Measurements from ENCODE around the gene CERS1.

The CERS1 gene

DNA sequence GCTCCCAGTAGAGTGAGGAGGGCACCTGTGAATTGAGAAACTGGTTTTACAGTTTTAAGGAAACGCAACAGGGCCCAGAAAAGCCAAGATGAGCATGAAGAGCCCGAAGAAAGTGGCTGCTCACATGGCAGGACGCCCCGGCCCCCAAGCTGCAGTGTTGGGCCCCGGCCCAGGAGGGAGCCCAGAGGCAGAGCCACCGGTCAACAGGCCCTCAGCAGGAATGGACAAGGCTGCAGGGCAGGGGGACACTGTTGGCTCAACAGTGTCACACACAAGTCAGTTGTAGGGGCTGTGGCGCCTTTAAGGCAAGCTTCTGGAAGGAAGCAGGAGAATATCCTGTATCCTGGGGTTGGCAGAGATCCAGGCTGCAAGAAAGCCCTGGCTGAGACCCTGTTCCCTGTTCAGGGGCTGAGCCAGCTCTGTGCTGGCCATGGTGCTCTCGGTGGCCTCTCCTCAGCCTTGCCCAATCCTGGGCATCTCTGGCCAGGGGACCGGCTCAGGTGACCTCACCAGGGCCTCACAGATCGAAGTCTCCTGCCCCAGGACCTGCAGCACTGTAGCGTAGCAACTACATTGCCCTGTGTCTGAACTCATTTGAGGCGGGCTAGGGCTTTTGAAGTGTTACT is 36.2 kb downstream of the CERS1 start:
- Histone ChIP-seq H3K27me3 (ENCODE audit: low read depth, low read length) (no peaks in the 10 kb centered on the region), H3K9ac (ENCODE audit: low read length) (no peak overlapping the region), H2AFZ (ENCODE audit: low read depth, low read length) (no peak overlapping the region), H3K4me3 (ENCODE audit: low read length) (no peak overlapping the region), H3K4me1 (ENCODE audit: low read length) (peaks cover 19% of the 10 kb centered on the region), H3K27ac (ENCODE audit: low read length) (0 out of 2 replicates have a peak overlapping the region, but pooled peaks have one; percentile 20), H3K4me2 (ENCODE audit: low read length) (no peak overlapping the region), H3K9me3 (ENCODE audit: insufficient read depth, low read length) (no peaks in the 10 kb centered on the region), H4K20me1 (ENCODE audit: insufficient read depth, low read length) (no peaks in the 10 kb centered on the region; the same call in 1 of the 2 replicates), H3K79me2 (ENCODE audit: low read length) (peaks cover 12% of the 10 kb centered on the region; the same call in 1 of the 2 replicates), H3K36me3 (replicated peaks; ENCODE audit: low read depth, low read length) (peaks cover 84% of the 10 kb centered on the region)
- no peak for TF ChIP-seq EZH2phosphoT487 (IDR thresholded peaks at IDR 0.05; ENCODE audit: low read depth)
- TF ChIP-seq, protein P1, sequence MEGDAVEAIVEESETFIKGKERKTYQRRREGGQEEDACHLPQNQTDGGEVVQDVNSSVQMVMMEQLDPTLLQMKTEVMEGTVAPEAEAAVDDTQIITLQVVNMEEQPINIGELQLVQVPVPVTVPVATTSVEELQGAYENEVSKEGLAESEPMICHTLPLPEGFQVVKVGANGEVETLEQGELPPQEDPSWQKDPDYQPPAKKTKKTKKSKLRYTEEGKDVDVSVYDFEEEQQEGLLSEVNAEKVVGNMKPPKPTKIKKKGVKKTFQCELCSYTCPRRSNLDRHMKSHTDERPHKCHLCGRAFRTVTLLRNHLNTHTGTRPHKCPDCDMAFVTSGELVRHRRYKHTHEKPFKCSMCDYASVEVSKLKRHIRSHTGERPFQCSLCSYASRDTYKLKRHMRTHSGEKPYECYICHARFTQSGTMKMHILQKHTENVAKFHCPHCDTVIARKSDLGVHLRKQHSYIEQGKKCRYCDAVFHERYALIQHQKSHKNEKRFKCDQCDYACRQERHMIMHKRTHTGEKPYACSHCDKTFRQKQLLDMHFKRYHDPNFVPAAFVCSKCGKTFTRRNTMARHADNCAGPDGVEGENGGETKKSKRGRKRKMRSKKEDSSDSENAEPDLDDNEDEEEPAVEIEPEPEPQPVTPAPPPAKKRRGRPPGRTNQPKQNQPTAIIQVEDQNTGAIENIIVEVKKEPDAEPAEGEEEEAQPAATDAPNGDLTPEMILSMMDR (IDR thresholded peaks at IDR 0.05; ENCODE audit: low read depth, low read length), result no peak

DNA sequence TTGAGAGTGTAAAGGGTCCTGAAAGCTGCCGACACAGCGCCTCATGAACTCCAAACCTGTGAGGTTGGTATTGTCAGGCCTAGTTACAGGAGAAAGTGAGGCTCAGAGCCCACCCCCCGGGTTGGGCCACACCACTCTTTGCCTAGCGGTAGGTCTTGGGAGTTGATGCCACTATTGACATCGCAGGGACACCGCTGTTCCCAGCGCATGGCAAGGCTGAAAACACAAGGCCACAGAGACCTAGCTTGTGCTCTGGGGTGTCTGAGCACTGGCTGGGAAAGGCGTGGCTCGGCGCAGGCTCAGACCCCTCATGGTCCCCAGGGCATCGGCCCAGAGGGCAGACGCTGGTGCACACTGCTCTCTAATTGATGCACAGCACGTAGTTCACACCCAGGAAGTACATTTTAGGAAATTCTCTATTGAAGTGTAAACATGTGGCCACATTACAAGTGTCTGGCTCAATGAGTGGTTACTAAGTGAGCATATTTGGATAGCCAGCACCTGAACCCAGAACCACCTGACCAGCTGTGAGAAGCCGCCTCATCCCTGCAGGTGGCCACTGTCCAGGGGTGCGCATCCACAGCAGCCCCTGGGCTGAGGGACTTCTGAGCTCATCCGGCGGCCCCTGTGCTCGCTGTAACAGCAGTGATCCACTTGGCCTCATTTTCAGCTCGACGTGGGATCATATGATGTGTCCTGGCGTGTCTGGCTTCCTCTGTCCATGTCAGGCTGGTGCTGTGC is 36.9 kb downstream of the CERS1 start:
- Histone ChIP-seq H3K9ac (ENCODE audit: low read length) (no peak overlapping the region), H3K27me3 (ENCODE audit: low read depth, low read length) (no peaks in the 10 kb centered on the region), H3K9me3 (ENCODE audit: insufficient read depth, low read length) (no peaks in the 10 kb centered on the region), H3K4me1 (ENCODE audit: low read length) (peaks cover 19% of the 10 kb centered on the region), H3K79me2 (ENCODE audit: low read length) (peaks cover 12% of the 10 kb centered on the region; the same call in 1 of the 2 replicates), H3K4me3 (ENCODE audit: low read length) (no peak overlapping the region), H3K4me2 (ENCODE audit: low read length) (no peak overlapping the region), H3K36me3 (replicated peaks; ENCODE audit: low read depth, low read length) (peaks cover 85% of the 10 kb centered on the region), H4K20me1 (ENCODE audit: insufficient read depth, low read length) (peaks cover 1% of the 10 kb centered on the region), H2AFZ (ENCODE audit: low read depth, low read length) (no peak overlapping the region), H3K27ac (ENCODE audit: low read length) (no peak overlapping the region)
- TF ChIP-seq EZH2phosphoT487 (IDR thresholded peaks at IDR 0.05; ENCODE audit: low read depth), result no peak
- TF ChIP-seq, protein P1 (IDR thresholded peaks at IDR 0.05; ENCODE audit: low read depth, low read length), result no peak

DNA sequence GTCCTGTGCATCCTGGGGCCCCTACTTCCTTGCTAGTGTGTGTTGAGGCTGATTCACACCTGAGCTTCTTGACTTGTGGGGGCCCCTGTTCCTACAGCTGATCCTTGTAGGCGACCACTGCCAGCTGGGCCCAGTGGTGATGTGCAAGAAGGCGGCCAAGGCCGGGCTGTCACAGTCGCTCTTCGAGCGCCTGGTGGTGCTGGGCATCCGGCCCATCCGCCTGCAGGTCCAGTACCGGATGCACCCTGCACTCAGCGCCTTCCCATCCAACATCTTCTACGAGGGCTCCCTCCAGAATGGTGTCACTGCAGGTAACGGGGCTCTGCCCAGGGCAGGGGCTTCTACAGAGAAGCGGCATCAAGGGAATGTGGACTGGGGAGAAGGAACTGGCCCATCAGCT is 38.7 kb downstream of the CERS1 start:
- Histone ChIP-seq H3K9ac (ENCODE audit: low read length) (no peak overlapping the region), H3K27ac (ENCODE audit: low read length) (no peak overlapping the region), H3K36me3 (replicated peaks; ENCODE audit: low read depth, low read length) (peaks cover 87% of the 10 kb centered on the region), H3K79me2 (ENCODE audit: low read length) (peaks cover 12% of the 10 kb centered on the region; the same call in 1 of the 2 replicates), H3K4me3 (ENCODE audit: low read length) (no peak overlapping the region), H3K4me1 (ENCODE audit: low read length) (peaks cover 19% of the 10 kb centered on the region), H2AFZ (ENCODE audit: low read depth, low read length) (no peak overlapping the region), H3K4me2 (ENCODE audit: low read length) (no peak overlapping the region), H4K20me1 (ENCODE audit: insufficient read depth, low read length) (peaks cover 9% of the 10 kb centered on the region), H3K9me3 (ENCODE audit: insufficient read depth, low read length) (no peaks in the 10 kb centered on the region), H3K27me3 (ENCODE audit: low read depth, low read length) (no peaks in the 10 kb centered on the region)
- no peak for TF ChIP-seq EZH2phosphoT487 (IDR thresholded peaks at IDR 0.05; ENCODE audit: low read depth)
- TF ChIP-seq, protein P1 (IDR thresholded peaks at IDR 0.05; ENCODE audit: low read depth, low read length), result no peak

DNA sequence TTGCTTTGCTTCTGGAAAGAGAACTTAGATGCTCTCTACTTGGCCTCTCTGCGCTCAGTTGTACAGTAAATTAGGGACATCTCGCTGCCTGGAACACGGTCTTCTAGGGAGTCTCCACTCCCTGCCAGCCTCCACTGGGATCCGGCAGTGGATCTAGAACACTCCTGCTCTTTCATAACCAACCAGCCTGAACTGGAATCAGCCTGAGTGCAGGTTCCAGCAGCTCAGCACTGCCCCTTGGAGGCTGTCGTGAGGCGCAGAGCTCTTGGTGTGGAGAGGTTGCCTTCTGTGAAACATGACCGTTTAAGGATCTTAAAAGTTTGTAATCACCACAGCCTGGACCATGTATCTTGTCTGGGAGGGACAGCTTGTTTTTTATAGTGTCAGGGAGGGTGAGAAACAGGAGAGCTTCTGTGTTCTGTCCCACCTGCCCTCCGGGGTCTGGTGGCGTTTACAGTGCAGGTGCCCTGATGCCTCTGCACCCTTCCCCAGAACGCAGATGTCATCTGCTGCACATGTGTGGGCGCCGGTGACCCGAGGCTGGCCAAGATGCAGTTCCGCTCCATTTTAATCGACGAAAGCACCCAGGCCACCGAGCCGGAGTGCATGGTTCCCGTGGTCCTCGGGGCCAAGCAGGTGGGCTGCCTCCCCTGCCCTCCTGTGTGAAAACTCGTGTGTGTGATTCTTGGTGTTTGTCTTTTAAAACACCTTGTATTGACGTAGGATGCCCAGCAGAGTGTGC is 39.4 kb downstream of the CERS1 start:
- Histone ChIP-seq H3K4me2 (ENCODE audit: low read length) (no peak overlapping the region), H3K4me3 (ENCODE audit: low read length) (no peak overlapping the region), H3K79me2 (ENCODE audit: low read length) (peaks cover 14% of the 10 kb centered on the region; the same call in 1 of the 2 replicates), H3K4me1 (ENCODE audit: low read length) (peaks cover 14% of the 10 kb centered on the region), H3K27ac (ENCODE audit: low read length) (no peak overlapping the region), H3K9me3 (ENCODE audit: insufficient read depth, low read length) (no peaks in the 10 kb centered on the region), H3K27me3 (ENCODE audit: low read depth, low read length) (no peaks in the 10 kb centered on the region), H3K9ac (ENCODE audit: low read length) (no peak overlapping the region), H3K36me3 (replicated peaks; ENCODE audit: low read depth, low read length) (peaks cover 87% of the 10 kb centered on the region), H2AFZ (ENCODE audit: low read depth, low read length) (no peak overlapping the region), H4K20me1 (ENCODE audit: insufficient read depth, low read length) (peaks cover 13% of the 10 kb centered on the region)
- no peak for TF ChIP-seq EZH2phosphoT487 (IDR thresholded peaks at IDR 0.05; ENCODE audit: low read depth)
- TF ChIP-seq, protein P1 (IDR thresholded peaks at IDR 0.05; ENCODE audit: low read depth, low read length), result peak; percentile 37
